ENCODE results near the gene PML.

DNA sequence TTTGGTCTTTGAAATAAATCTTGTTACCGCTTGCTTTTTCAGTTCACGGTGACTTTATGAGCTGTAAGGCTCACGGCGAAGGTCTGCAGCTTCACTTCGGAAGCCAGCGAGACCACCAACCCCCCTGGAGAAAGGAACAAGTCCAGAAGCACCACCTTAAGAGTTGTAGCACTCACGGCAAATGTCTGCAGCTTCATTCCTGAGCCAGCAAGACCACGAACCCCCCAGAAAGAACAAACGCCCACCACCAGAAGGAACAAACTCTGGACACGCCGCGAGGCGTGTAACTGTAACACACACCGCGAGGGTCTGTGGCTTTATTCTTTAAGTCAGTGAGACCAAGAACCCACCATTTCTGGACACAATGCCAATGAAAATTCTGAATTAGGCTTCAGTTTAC lies 59.0 kb downstream of the PML start:
- no peak for TF ChIP-seq ELF4 (CRISPR knock-in tag; IDR thresholded peaks at IDR 0.05; ENCODE audit: low read depth)
- TF ChIP-seq, protein P1, sequence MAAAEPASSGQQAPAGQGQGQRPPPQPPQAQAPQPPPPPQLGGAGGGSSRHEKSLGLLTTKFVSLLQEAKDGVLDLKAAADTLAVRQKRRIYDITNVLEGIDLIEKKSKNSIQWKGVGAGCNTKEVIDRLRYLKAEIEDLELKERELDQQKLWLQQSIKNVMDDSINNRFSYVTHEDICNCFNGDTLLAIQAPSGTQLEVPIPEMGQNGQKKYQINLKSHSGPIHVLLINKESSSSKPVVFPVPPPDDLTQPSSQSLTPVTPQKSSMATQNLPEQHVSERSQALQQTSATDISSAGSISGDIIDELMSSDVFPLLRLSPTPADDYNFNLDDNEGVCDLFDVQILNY (CRISPR knock-in tag; IDR thresholded peaks at IDR 0.05): no peak
- no peak for TF ChIP-seq CREM (CRISPR knock-in tag; IDR thresholded peaks at IDR 0.05)
- no peak for TF ChIP-seq FOXJ3 (CRISPR knock-in tag; IDR thresholded peaks at IDR 0.05; ENCODE audit: borderline replicate concordance)
- TF ChIP-seq, protein P2, sequence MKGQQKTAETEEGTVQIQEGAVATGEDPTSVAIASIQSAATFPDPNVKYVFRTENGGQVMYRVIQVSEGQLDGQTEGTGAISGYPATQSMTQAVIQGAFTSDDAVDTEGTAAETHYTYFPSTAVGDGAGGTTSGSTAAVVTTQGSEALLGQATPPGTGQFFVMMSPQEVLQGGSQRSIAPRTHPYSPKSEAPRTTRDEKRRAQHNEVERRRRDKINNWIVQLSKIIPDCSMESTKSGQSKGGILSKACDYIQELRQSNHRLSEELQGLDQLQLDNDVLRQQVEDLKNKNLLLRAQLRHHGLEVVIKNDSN (CRISPR knock-in tag; IDR thresholded peaks at IDR 0.05): no peak
- TF ChIP-seq, protein P3, sequence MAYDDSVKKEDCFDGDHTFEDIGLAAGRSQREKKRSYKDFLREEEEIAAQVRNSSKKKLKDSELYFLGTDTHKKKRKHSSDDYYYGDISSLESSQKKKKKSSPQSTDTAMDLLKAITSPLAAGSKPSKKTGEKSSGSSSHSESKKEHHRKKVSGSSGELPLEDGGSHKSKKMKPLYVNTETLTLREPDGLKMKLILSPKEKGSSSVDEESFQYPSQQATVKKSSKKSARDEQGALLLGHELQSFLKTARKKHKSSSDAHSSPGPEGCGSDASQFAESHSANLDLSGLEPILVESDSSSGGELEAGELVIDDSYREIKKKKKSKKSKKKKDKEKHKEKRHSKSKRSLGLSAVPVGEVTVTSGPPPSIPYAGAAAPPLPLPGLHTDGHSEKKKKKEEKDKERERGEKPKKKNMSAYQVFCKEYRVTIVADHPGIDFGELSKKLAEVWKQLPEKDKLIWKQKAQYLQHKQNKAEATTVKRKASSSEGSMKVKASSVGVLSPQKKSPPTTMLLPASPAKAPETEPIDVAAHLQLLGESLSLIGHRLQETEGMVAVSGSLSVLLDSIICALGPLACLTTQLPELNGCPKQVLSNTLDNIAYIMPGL (CRISPR knock-in tag; IDR thresholded peaks at IDR 0.05): no peak
- TF ChIP-seq, protein P4, sequence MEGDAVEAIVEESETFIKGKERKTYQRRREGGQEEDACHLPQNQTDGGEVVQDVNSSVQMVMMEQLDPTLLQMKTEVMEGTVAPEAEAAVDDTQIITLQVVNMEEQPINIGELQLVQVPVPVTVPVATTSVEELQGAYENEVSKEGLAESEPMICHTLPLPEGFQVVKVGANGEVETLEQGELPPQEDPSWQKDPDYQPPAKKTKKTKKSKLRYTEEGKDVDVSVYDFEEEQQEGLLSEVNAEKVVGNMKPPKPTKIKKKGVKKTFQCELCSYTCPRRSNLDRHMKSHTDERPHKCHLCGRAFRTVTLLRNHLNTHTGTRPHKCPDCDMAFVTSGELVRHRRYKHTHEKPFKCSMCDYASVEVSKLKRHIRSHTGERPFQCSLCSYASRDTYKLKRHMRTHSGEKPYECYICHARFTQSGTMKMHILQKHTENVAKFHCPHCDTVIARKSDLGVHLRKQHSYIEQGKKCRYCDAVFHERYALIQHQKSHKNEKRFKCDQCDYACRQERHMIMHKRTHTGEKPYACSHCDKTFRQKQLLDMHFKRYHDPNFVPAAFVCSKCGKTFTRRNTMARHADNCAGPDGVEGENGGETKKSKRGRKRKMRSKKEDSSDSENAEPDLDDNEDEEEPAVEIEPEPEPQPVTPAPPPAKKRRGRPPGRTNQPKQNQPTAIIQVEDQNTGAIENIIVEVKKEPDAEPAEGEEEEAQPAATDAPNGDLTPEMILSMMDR (IDR thresholded peaks at IDR 0.05): no peak
- no peak for TF ChIP-seq RELA (CRISPR knock-in tag; IDR thresholded peaks at IDR 0.05; ENCODE audit: borderline replicate concordance)
- TF ChIP-seq, protein P5, sequence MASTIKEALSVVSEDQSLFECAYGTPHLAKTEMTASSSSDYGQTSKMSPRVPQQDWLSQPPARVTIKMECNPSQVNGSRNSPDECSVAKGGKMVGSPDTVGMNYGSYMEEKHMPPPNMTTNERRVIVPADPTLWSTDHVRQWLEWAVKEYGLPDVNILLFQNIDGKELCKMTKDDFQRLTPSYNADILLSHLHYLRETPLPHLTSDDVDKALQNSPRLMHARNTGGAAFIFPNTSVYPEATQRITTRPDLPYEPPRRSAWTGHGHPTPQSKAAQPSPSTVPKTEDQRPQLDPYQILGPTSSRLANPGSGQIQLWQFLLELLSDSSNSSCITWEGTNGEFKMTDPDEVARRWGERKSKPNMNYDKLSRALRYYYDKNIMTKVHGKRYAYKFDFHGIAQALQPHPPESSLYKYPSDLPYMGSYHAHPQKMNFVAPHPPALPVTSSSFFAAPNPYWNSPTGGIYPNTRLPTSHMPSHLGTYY (CRISPR knock-in tag; IDR thresholded peaks at IDR 0.05): no peak
- TF ChIP-seq, protein P6, sequence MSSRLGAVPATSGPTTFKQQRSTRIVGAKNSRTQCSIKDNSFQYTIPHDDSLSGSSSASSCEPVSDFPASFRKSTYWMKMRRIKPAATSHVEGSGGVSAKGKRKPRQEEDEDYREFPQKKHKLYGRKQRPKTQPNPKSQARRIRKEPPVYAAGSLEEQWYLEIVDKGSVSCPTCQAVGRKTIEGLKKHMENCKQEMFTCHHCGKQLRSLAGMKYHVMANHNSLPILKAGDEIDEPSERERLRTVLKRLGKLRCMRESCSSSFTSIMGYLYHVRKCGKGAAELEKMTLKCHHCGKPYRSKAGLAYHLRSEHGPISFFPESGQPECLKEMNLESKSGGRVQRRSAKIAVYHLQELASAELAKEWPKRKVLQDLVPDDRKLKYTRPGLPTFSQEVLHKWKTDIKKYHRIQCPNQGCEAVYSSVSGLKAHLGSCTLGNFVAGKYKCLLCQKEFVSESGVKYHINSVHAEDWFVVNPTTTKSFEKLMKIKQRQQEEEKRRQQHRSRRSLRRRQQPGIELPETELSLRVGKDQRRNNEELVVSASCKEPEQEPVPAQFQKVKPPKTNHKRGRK (CRISPR knock-in tag; IDR thresholded peaks at IDR 0.05; ENCODE audit: borderline replicate concordance): no peak
